ENCODE results near the gene WDR55.

GRCh38 chr5:140637371-140638100, 27.2 kb upstream of the WDR55 start:
- TF ChIP-seq POLR2AphosphoS5 (IDR thresholded peaks at IDR 0.05; ENCODE audit: borderline replicate concordance, low read depth, low read length), result no peak
- no peak for TF ChIP-seq EZH2 (IDR thresholded peaks at IDR 0.05)
- TF ChIP-seq FOXP2 (optimal IDR thresholded peaks at IDR 0.05; ENCODE audit: control extremely low read depth, extremely low read length, insufficient read depth), result no peak

Measured in SK-N-MC (cell line).